ENCODE results near the gene B3GALT6. TPM values are rescaled to one million over a fixed set of nuclear protein-coding genes. Genes with fewer than 3 reads are reported as not detected.

The B3GALT6 gene
- total and polyA plus RNA-seq, 5 experiments from 2014 or later = 8.8 to 24.6 (median 21.4) TPM

- peaks cover 0 to 2% (median 0%) of the 10 kb centered on the region in 5 donors for H3K27me3 Mint-ChIP-seq
- peak overlapping the region in 3 of 10 donors; percentile 43 to 49 (median 46) for H3K27ac Mint-ChIP-seq
- peaks cover 0 to 9% (median 3%) of the 10 kb centered on the region in 4 donors for H3K4me1 Mint-ChIP-seq
- POLR2A ChIA-PET = no interaction called here
- no peak for ATAC-seq
- DNase-seq = peak in 1 of 10 donors; percentile 44
- peaks cover 0 to 22% (median 10%) of the 10 kb centered on the region in 9 donors for H3K9me3 Mint-ChIP-seq
- no peak overlapping the region for H3K4me3 Mint-ChIP-seq
- H3K36me3 Mint-ChIP-seq = peaks cover 0 to 17% (median 2%) of the 10 kb centered on the region in 3 donors
Observed at GRCh38 chr1:1196431-1197187, 35.4 kb upstream of the B3GALT6 start.

- Mint-ChIP-seq H3K4me3 (no peak overlapping the region), H3K4me1 (peaks cover 0 to 9% (median 3%) of the 10 kb centered on the region in 4 donors), H3K27me3 (peaks cover 0 to under 1% (median 0%) of the 10 kb centered on the region in 5 donors), H3K9me3 (peaks cover 0 to 17% (median 7%) of the 10 kb centered on the region in 9 donors), H3K27ac (peak overlapping the region in 1 of 10 donors; percentile 43), H3K36me3 (peaks cover 0 to 12% (median 2%) of the 10 kb centered on the region in 3 donors)
- POLR2A ChIA-PET = interaction anchor here (0.6 kb wide), 1 partner anchor 269 kb away, joined by 4 read pairs; no protein-coding TSS in a partner anchor
- ATAC-seq (no peak), DNase-seq (no peak)
Observed at GRCh38 chr1:1197188-1197500, 34.9 kb upstream of the B3GALT6 start.

- no peak overlapping the region for H3K27ac Mint-ChIP-seq
- ATAC-seq (no peak), DNase-seq (peak in 2 of 10 donors; percentile 0 to 3)
- H3K27me3 Mint-ChIP-seq = no peaks in the 10 kb centered on the region
- POLR2A ChIA-PET = interaction anchor here (0.6 kb wide), 1 partner anchor 268 kb away, joined by 4 read pairs; no protein-coding TSS in a partner anchor
- peaks cover 0 to 16% (median 7%) of the 10 kb centered on the region in 9 donors for H3K9me3 Mint-ChIP-seq
- H3K4me3 Mint-ChIP-seq = no peak overlapping the region
- H3K36me3 Mint-ChIP-seq = peaks cover 0 to 11% (median 2%) of the 10 kb centered on the region in 3 donors
- H3K4me1 Mint-ChIP-seq = peaks cover 0 to 9% (median 3%) of the 10 kb centered on the region in 4 donors
Observed at GRCh38 chr1:1197551-1198422, 34.2 kb upstream of the B3GALT6 start.

GRCh38 chr1:1198423-1199140 is 33.5 kb upstream of the B3GALT6 start:
- ATAC-seq (no peak), DNase-seq (peak in 3 of 10 donors; percentile 0 to 55 (median 5))
- Mint-ChIP-seq H3K36me3 (peaks cover 0 to 11% (median 2%) of the 10 kb centered on the region in 3 donors), H3K9me3 (peaks cover 0 to 16% (median 7%) of the 10 kb centered on the region in 9 donors), H3K4me3 (peak overlapping the region in 1 of 10 donors; percentile 56), H3K27ac (no peak overlapping the region), H3K27me3 (no peaks in the 10 kb centered on the region), H3K4me1 (peaks cover 0 to 9% (median 3%) of the 10 kb centered on the region in 4 donors)
- POLR2A ChIA-PET = no interaction called here

GRCh38 chr1:1199141-1199960 is 32.7 kb upstream of the B3GALT6 start:
- POLR2A ChIA-PET = no interaction called here
- peak overlapping the region in 9 of 10 donors; percentile 46 to 94 (median 76) for H3K27ac Mint-ChIP-seq
- peak overlapping the region in 9 of 10 donors; percentile 34 to 76 (median 53) for H3K4me3 Mint-ChIP-seq
- H3K36me3 Mint-ChIP-seq = peaks cover 0 to 10% (median 2%) of the 10 kb centered on the region in 3 donors
- DNase-seq (peak in 2 of 10 donors; percentile 3 to 57), ATAC-seq (no peak)
- peaks cover 0 to 13% (median 7%) of the 10 kb centered on the region in 9 donors for H3K9me3 Mint-ChIP-seq
- H3K27me3 Mint-ChIP-seq = no peaks in the 10 kb centered on the region
- H3K4me1 Mint-ChIP-seq = peaks cover 0 to 9% (median 3%) of the 10 kb centered on the region in 4 donors

GRCh38 chr1:1199961-1200875 is 31.8 kb upstream of the B3GALT6 start:
- H3K4me1 Mint-ChIP-seq = peaks cover 0 to 9% (median 3%) of the 10 kb centered on the region in 4 donors
- no peaks in the 10 kb centered on the region for H3K27me3 Mint-ChIP-seq
- peak overlapping the region in 9 of 10 donors; percentile 46 to 94 (median 76) for H3K27ac Mint-ChIP-seq
- peaks cover 0 to 4% (median under 1%) of the 10 kb centered on the region in 9 donors for H3K9me3 Mint-ChIP-seq
- peaks cover 0 to 2% (median under 1%) of the 10 kb centered on the region in 3 donors for H3K36me3 Mint-ChIP-seq
- ATAC-seq (no peak), DNase-seq (peak in 1 of 10 donors; percentile 63)
- H3K4me3 Mint-ChIP-seq = peak overlapping the region; percentile 45 to 76 (median 57)
- POLR2A ChIA-PET = interaction anchor here (0.7 kb wide), 1 partner anchor 10 kb away, joined by 3 read pairs; no protein-coding TSS in a partner anchor

- H3K27ac Mint-ChIP-seq = peak overlapping the region in 4 of 10 donors; percentile 58 to 91 (median 68)
- no peaks in the 10 kb centered on the region for H3K27me3 Mint-ChIP-seq
- H3K36me3 Mint-ChIP-seq = no peaks in the 10 kb centered on the region
- H3K4me3 Mint-ChIP-seq = peak overlapping the region in 7 of 10 donors; percentile 40 to 69 (median 53)
- H3K4me1 Mint-ChIP-seq = peaks cover 0 to 9% (median 6%) of the 10 kb centered on the region in 4 donors
- POLR2A ChIA-PET = interaction anchor here (0.7 kb wide), 1 partner anchor 9 kb away, joined by 3 read pairs; no protein-coding TSS in a partner anchor
- ATAC-seq (peak; percentile 87 to 89), DNase-seq (peak; percentile 76 to 89 (median 84))
- H3K9me3 Mint-ChIP-seq = peaks cover 0 to 1% (median 0%) of the 10 kb centered on the region in 9 donors
Observed at GRCh38 chr1:1200876-1201810, 30.9 kb upstream of the B3GALT6 start.

- no peak for ATAC-seq
- Mint-ChIP-seq H3K27ac (peak overlapping the region in 2 of 10 donors; percentile 20 to 24), H3K4me1 (peaks cover 2 to 18% (median 14%) of the 10 kb centered on the region in 4 donors), H3K27me3 (peaks cover 0 to 4% (median 0%) of the 10 kb centered on the region in 5 donors), H3K9me3 (no peaks in the 10 kb centered on the region), H3K36me3 (no peaks in the 10 kb centered on the region), H3K4me3 (no peak overlapping the region)
- POLR2A ChIA-PET = no interaction called here
- peak in 2 of 10 donors; percentile 10 to 62 for DNase-seq
Observed at GRCh38 chr1:1202831-1203560, 29.0 kb upstream of the B3GALT6 start.

Measured in naive thymus-derived CD8-positive, alpha-beta T cell (primary cell).